HEK293T (cell line): ENCODE measurements around the gene ATP5MC3.

Experiments used
- ARNT ChIP-seq: fragments of 450-650 bp; IDR thresholded peaks from 2 replicates; pipeline ENCODE4 v1.6.1; 2017; ENCODE audit warnings: mild to moderate bottlenecking
- BHLHE40 ChIP-seq: fragments of 450-650 bp; IDR thresholded peaks from 2 replicates; pipeline ENCODE4 v1.6.1; 2016; ENCODE audit warnings: mild to moderate bottlenecking, moderate library complexity, borderline replicate concordance
- CTBP1 ChIP-seq: fragments of 450-650 bp; IDR thresholded peaks from 2 replicates; pipeline ENCODE4 v1.6.1; 2016; ENCODE audit warnings: borderline replicate concordance
- ELF4 ChIP-seq: fragments of 450-650 bp; IDR thresholded peaks from 2 replicates; pipeline ENCODE4 v1.6.1; 2017; ENCODE audit warnings: antibody characterized with exemption
- FOXA1 ChIP-seq: fragments of 450-650 bp; IDR thresholded peaks from 2 replicates; pipeline ENCODE4 v1.6.1; 2016; ENCODE audit warnings: mild to moderate bottlenecking
- FOXK2 ChIP-seq: fragments of 450-650 bp; IDR thresholded peaks from 2 replicates; pipeline ENCODE4 v1.6.1; 2016; ENCODE audit warnings: mild to moderate bottlenecking
- FOXM1 ChIP-seq: fragments of 450-650 bp; IDR thresholded peaks from 2 replicates; pipeline ENCODE4 v1.6.1; 2017; ENCODE audit warnings: mild to moderate bottlenecking, borderline replicate concordance
- HDGF ChIP-seq: fragments of 450-650 bp; IDR thresholded peaks from 2 replicates; pipeline ENCODE4 v1.6.1; 2017; ENCODE audit warnings: antibody characterized with exemption, borderline replicate concordance
- L3MBTL2 ChIP-seq: fragments of 450-650 bp; conservative IDR thresholded peaks from 2 replicates; pipeline ENCODE4 v1.6.1; 2016; ENCODE audit warnings: mild to moderate bottlenecking
- SP1 ChIP-seq: fragments of 450-650 bp; IDR thresholded peaks from 2 replicates; pipeline ENCODE4 v1.6.1; 2017
- TARDBP ChIP-seq: fragments of 450-650 bp; IDR thresholded peaks from 2 replicates; pipeline ENCODE4 v1.6.1; 2016
- ZNF384 ChIP-seq: fragments of 450-650 bp; IDR thresholded peaks from 2 replicates; pipeline ENCODE4 v1.6.1; 2016
- TF ChIP-seq, protein P1 (sequence below): fragments of 450-650 bp; IDR thresholded peaks from 2 replicates; pipeline ENCODE4 v1.6.1; 2016

DNA sequence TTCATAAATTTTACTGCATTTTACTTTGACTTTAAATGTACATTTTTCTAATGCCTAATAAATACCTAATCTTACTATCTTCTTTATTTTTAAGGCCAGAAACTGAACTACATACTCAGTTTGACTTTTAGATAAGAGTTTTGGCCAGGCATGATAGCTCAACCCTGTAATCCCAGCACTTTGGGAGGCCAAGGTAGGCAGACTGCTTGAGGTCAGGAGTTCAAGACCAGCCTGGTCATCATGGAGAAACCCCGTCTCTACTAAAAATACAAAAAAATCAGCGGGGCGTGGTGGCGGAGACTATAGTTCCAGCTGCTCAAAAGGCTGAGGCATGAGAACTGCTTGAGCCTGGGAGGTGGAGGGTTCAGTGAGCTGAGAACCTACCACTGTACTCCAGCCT lies 22.6 kb downstream of the ATP5MC3 start:
- TF ChIP-seq HDGF (no peak), FOXM1 (no peak), ELF4 (no peak), FOXA1 (no peak), BHLHE40 (no peak), L3MBTL2 (no peak), CTBP1 (no peak), SP1 (no peak), ZNF384 (no peak), ARNT (no peak), FOXK2 (no peak), TARDBP (no peak)
- TF ChIP-seq, protein P1, sequence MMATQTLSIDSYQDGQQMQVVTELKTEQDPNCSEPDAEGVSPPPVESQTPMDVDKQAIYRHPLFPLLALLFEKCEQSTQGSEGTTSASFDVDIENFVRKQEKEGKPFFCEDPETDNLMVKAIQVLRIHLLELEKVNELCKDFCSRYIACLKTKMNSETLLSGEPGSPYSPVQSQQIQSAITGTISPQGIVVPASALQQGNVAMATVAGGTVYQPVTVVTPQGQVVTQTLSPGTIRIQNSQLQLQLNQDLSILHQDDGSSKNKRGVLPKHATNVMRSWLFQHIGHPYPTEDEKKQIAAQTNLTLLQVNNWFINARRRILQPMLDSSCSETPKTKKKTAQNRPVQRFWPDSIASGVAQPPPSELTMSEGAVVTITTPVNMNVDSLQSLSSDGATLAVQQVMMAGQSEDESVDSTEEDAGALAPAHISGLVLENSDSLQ = no peak
